NCI-H2107 treated with DMSO at 0.1 percent for 48 hours (cell line): Measurements from ENCODE around the gene ACTA2.
"Not testable (repeated sequence)": the region's sequence is repeated elsewhere in the genome, so short reads cannot be mapped to it uniquely, and the experiment has no call there.

Source experiments
- DNase-seq: peaks from one replicate; lab custom pipeline; 2025; ENCODE audit not compliant: unreplicated experiment; lab: John Stamatoyannopoulos, UW

The ACTA2 gene

DNA sequence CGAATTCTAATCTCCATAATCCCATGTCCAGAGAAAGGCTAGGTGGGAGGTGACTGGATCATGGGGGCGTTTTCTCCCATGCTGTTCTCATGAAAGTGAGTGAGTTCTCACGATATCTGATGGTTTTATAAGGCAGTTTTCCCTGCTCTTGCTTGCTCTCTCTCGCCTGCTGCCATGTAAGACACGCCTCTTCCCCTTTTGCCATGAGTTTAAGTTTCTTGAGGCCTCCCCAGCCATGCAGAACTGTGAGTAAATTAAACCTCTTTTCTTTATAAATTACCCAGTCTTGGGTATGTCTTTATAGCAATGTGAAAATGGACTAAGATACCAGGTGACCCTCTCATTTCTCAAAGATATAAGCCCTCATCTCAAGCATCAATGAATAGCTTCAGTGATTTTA is 1.1 kb upstream of the ACTA2 start:
- DNase-seq: no peak

DNA sequence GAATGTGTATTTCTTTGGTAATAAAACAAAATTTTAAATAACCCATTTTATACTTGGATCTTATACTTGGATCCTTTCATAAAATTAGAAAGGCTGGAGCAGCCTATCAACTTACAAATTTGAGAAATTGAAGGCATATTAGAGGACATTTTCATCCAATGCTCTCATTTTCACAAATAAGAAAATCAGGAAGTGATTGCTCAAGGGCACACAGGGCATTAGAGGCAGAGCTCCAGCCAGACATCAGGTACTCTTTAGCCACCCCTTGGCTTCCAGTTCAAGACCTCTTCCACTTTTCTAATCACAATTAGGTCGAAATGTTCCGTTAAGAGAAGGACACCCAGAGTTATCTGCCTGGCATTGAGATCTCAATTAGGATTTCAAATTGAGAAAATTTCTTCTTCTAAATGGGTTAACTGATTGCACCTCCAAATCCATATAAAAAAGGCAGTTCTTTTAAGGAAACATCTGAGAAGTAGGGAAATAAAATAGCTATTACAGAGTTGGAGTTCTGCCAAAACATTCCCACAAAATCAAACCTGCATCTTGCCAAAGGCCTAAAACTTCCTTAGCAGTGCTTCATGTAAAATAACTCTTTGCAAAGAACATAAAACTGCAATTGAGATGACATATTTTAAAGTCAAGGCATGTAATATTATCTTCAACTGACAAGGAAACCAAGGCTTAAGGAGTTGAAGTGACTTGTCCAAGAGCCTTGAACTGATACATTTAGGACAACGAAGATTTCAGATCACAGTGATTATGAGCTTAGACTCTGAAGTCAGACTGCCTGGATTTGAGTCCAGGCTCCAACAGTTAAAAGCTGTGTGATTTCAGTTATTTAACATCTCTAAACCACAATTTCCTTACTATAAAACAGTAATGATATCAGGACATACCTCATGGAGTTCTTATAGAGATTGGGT is 2.4 kb downstream of the ACTA2 start:
- no peak for DNase-seq

DNA sequence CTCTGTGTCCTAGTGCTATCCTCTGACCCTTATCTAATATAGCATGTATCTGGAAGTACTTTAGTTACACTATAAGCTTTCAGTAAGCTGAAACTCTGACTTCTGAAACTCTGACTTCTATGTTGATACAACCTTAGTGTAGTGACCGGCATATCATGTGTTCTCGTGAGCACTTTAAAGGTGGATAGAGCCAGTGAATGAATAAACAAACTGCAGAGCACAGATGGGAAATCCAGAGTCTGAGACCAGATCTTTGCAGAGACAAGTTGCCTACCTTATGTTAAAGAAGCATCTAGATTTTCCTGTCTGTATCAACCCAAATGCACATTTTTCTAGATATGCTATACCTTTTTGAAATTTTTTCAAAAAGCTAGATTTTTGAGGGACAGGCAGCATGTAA is 3.5 kb downstream of the ACTA2 start:
- no peak for DNase-seq

GRCh38 chr10:88946965-88947590 is 5.5 kb downstream of the ACTA2 start:
- DNase-seq: no peak

GRCh38 chr10:88946200-88946599 is 6.4 kb downstream of the ACTA2 start:
- DNase-seq: no peak

DNA sequence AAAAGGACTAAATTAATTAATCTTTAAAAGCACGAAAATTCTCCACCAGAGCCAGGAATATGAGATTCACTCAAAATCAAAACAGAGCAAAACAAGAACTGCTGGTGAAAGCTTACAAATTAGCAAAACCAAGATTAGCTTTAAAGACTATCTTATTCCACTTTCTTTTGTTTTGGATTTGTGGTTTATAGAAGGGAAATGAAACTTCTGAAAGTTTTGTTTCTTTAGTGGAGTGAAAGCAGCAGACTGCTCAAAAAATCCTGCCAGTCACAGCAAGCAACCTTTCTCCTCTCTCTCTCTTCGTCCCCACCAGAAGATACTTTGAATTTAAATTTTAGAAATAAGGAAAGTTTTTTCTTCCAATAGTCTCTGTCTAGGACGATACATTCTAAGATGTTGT is 7.8 kb downstream of the ACTA2 start:
- no peak for DNase-seq

- DNase-seq: no peak
Observed at GRCh38 chr10:88943778-88944177, 8.8 kb downstream of the ACTA2 start.

GRCh38 chr10:88941026-88941425 is 11.5 kb downstream of the ACTA2 start:
- no peak for DNase-seq

DNA sequence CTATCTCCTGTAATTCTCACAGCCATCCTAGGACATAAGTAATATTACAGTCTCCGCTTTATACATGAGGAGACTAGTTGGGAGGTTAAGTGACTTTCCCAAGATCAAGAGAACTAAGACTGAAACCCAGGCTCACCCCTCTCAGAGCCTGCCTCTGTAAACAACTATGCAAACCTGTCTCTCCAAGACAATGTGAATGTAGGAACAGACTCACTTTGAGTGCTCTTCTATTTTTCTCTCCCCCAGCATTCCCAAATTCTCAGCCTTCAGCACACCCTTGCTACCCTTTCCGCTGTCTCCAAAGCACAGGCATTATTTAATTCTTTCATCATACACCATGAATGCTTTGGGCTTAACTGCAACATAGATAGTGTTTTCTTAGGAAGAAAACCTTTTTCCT is 13.6 kb downstream of the ACTA2 start:
- no peak for DNase-seq

DNA sequence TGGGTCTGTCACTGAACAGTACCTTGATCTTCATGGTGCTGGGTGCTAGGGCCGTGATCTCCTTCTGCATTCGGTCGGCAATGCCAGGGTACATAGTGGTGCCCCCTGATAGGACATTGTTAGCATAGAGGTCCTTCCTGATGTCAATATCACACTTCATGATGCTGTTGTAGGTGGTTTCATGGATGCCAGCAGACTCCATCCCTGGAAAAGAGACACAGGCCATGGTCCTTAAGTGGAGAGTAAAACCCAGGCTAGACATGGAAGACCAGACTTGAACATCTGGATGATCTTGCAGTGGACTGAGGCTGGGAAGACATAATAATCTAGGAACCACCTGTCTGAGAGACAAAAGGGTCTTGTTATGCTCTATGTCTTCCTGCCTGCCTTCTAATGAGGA is 14.5 kb downstream of the ACTA2 start:
- no peak for DNase-seq

DNA sequence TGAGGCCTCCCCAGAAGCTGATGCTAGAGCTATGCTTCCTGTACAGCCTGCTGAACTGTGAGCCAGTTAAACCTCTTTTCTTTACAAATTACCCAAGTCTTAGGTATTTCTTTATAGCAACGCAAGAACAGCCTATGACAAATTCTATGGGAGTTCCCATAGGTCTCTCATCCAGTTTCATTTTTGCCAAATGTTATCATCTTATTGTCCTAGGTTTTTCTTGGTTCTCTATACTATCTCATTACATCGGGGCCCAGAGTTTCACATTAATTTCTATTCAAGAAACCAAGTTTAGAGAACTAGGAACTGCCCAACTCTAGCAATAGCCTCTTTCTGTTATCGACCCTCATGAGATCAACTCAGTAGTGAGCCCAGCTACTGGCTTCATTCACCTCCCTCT is 15.9 kb downstream of the ACTA2 start:
- no peak for DNase-seq

GRCh38 chr10:88934900-88935672 is 17.5 kb downstream of the ACTA2 start:
- DNase-seq: peak; percentile 44

DNA sequence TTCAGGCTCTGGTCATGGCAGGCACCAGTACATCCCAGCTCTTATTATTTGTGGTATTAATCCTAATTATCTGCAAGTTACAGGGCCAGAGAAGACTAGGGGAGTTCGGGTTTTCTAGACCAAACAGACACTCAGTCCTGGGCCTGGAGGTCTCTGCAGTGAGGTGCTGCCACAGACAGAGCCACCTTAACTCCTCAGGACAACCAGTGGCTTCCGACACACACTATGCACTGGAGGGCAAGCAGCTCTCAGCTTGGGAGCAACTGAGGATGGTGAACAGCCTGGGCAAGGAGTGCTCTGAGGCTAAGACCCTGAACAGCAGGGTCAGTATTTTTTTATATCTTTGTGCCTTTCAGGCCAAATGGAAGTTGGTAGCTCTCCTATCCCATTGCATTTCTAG is 19.0 kb downstream of the ACTA2 start:
- no peak for DNase-seq

GRCh38 chr10:88932539-88933256 is 19.9 kb downstream of the ACTA2 start:
- DNase-seq: peak; percentile 40

- DNase-seq: not testable (repeated sequence)
Observed at GRCh38 chr10:88932029-88932428, 20.5 kb downstream of the ACTA2 start.

GRCh38 chr10:88931548-88931947 is 21.0 kb downstream of the ACTA2 start:
- no peak for DNase-seq

DNA sequence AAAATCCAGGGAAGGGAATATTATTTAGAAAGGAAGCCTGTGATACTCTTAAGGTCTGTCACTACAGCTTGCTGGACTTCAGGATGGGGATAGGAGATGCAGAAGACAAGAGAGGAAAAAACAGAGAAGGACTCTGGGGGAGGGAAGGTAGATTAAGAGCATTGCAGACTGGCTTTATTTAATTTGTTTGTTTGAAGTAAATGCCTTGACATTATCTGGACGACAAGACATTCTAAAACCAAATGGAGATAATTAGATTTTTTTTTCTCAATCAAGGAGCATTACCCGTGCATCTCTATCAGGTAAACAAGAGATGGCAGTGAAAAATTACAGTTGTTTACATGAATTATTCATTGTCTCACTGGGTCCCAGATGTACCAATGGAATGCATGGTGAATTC is 24.3 kb downstream of the ACTA2 start:
- no peak for DNase-seq

GRCh38 chr10:88927416-88927690 is 25.2 kb downstream of the ACTA2 start:
- DNase-seq: no peak

DNA sequence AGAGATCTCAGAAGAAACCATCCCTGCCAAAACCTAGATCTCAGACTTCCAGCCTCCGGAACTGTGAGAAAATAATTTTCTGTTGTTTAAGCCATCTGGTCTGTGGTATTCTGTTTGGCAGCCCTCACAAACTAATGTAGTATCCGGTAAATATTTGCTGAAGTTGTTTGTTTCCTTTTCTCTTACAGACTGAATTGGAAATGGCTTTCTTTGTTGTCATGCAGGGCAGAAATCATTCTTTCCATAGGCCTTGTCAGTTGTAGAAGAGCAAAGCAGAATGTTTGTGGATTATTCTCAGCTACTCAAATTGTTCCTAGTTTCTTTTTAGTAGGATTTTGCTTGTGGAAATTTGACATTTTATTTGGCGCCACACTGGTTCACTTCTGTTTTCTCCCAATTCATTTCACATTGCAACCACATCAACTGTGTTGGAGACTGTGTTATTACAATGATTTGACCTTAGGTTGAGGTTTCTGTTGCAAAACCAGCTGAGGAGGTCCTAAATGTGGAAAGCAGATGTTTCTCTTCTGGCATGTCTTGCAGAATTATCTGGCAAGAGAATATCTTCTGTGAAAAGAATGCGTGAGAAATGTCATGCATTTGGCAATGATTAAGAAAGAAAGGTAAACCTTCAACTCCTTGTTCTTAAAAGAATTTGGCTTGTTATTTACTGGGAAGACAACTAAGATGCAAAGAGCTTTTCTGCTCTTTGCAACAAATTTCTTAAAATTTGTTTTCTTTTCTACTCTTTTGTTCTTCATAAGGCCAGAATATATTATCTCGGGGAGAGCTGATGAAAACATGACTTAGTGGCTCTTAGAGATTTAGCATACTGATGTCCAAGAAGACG is 25.8 kb downstream of the ACTA2 start:
- no peak for DNase-seq

DNA sequence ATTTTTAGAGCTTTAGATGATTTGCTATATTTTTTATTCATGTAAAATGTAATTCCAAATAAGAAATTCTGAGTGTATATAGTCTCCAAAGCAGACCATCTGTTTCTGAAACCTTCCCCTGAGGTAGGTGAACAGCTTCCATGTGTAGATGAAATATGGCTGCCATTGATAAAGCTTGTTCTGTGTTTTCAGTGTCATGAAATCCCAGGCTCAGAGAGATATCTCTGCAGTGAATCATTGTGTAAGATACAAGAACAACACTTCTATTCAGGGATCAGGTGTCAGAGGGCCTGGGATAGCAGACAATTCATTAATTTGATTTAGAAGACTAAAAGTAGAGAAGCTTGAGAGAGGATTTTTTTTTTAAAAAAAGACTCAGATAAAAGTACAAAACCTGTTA is 29.1 kb downstream of the ACTA2 start:
- DNase-seq: no peak
